Duodenal mucosa (tissue), 2 donors: ENCODE data around the gene NFIC.
A peak's percentile ranks its signal among the peaks of the same experiment; 100 is the strongest.
"Not testable (repeated sequence)": the region's sequence is repeated elsewhere in the genome, so short reads cannot be mapped to it uniquely, and the experiment has no call there.

ENCODE experiments used
- H3K27ac ChIP-seq: one replicate; pipeline ENCODE4 v1.7.0; 2013; ENCODE audit warnings: low read depth, low read length
- H3K27me3 ChIP-seq, 2 donors: one replicate each; pipeline ENCODE4 v1.7.0; 2013; ENCODE audit warnings: low read length in 2 of 2, control low read depth in 1 of 2; ENCODE audit not compliant: insufficient read depth in 2 of 2, control insufficient read depth in 1 of 2
- H3K36me3 ChIP-seq, 2 donors: one replicate each; pipeline ENCODE4 v1.7.0; 2013; ENCODE audit warnings: low read length in 2 of 2, control low read depth in 1 of 2; ENCODE audit not compliant: insufficient read depth in 2 of 2, control insufficient read depth in 1 of 2
- H3K4me1 ChIP-seq, 2 donors: one replicate each; pipeline ENCODE4 v1.7.0; 2013; ENCODE audit warnings: low read length in 2 of 2, control low read depth in 1 of 2; ENCODE audit not compliant: insufficient read depth in 2 of 2, control insufficient read depth in 1 of 2
- H3K4me3 ChIP-seq, 2 donors: one replicate each; pipeline ENCODE4 v1.7.0; 2013; ENCODE audit warnings: low read length in 2 of 2, low read depth in 1 of 2
- H3K9ac ChIP-seq, 2 donors: one replicate each; pipeline ENCODE4 v1.7.0; 2013; ENCODE audit warnings: low read length in 2 of 2, low read depth in 1 of 2
- H3K9me3 ChIP-seq, 2 donors: one replicate each; pipeline ENCODE4 v1.7.0; 2013; ENCODE audit warnings: low read length in 2 of 2, control low read depth in 1 of 2; ENCODE audit not compliant: control insufficient read depth in 1 of 2

Gene NFIC

GRCh38 chr19:3346677-3347353 lies 19.6 kb upstream of the NFIC start:
- peak overlapping the region; percentile 18 to 25 for H3K9ac ChIP-seq
- peaks cover 4 to 6% of the 10 kb centered on the region in 2 donors for H3K4me1 ChIP-seq
- no peaks in the 10 kb centered on the region for H3K36me3 ChIP-seq
- no peak overlapping the region for H3K4me3 ChIP-seq
- H3K27ac ChIP-seq, result peak overlapping the region; percentile 42
- H3K9me3 ChIP-seq, result no peaks in the 10 kb centered on the region
- no peaks in the 10 kb centered on the region for H3K27me3 ChIP-seq

- Histone ChIP-seq H3K4me1 (peaks cover 4 to 6% of the 10 kb centered on the region in 2 donors), H3K27me3 (no peaks in the 10 kb centered on the region), H3K36me3 (no peaks in the 10 kb centered on the region), H3K9me3 (no peaks in the 10 kb centered on the region), H3K9ac (no peak overlapping the region), H3K4me3 (no peak overlapping the region), H3K27ac (no peak overlapping the region)
These were observed 18.3 kb upstream of the NFIC start for GRCh38 chr19:3348042-3348441.

GRCh38 chr19:3348469-3348868 lies 17.9 kb upstream of the NFIC start:
- H3K36me3 ChIP-seq, H3K4me3 ChIP-seq, H3K4me1 ChIP-seq, H3K27me3 ChIP-seq, H3K9ac ChIP-seq, H3K27ac ChIP-seq, H3K9me3 ChIP-seq: not testable (repeated sequence)

GRCh38 chr19:3350014-3350663 lies 16.2 kb upstream of the NFIC start:
- H3K27ac ChIP-seq, result no peak overlapping the region
- H3K9ac ChIP-seq, result no peak overlapping the region
- peaks cover 0 to 6% of the 10 kb centered on the region in 2 donors for H3K4me1 ChIP-seq
- H3K27me3 ChIP-seq, result no peaks in the 10 kb centered on the region
- H3K36me3 ChIP-seq, result no peaks in the 10 kb centered on the region
- H3K4me3 ChIP-seq, result no peak overlapping the region
- H3K9me3 ChIP-seq, result no peaks in the 10 kb centered on the region

- Histone ChIP-seq H3K27ac (no peak overlapping the region), H3K36me3 (no peaks in the 10 kb centered on the region), H3K4me1 (peaks cover 0 to 4% of the 10 kb centered on the region in 2 donors), H3K9ac (no peak overlapping the region), H3K4me3 (no peak overlapping the region), H3K9me3 (no peaks in the 10 kb centered on the region), H3K27me3 (no peaks in the 10 kb centered on the region)
These were observed 14.5 kb upstream of the NFIC start for GRCh38 chr19:3351702-3352447.

- H3K27ac ChIP-seq, result no peak overlapping the region
- H3K9me3 ChIP-seq, result no peaks in the 10 kb centered on the region
- no peak overlapping the region for H3K9ac ChIP-seq
- no peaks in the 10 kb centered on the region for H3K27me3 ChIP-seq
- no peak overlapping the region for H3K4me3 ChIP-seq
- peaks cover 0 to 9% of the 10 kb centered on the region in 2 donors for H3K4me1 ChIP-seq
- H3K36me3 ChIP-seq, result no peaks in the 10 kb centered on the region
These were observed 12.9 kb upstream of the NFIC start for GRCh38 chr19:3353493-3353892.

- Histone ChIP-seq H3K9ac (no peak overlapping the region), H3K27ac (no peak overlapping the region), H3K27me3 (no peaks in the 10 kb centered on the region)
These were observed 9.6 kb upstream of the NFIC start for GRCh38 chr19:3356805-3357204.

GRCh38 chr19:3357271-3357991 lies 9.0 kb upstream of the NFIC start:
- Histone ChIP-seq H3K27me3 (no peaks in the 10 kb centered on the region), H3K36me3 (no peaks in the 10 kb centered on the region), H3K9me3 (no peaks in the 10 kb centered on the region), H3K9ac (no peak overlapping the region), H3K4me1 (peaks cover 10 to 28% of the 10 kb centered on the region in 2 donors), H3K27ac (no peak overlapping the region), H3K4me3 (no peak overlapping the region)

More at GRCh38 chr19:3356805-3357204, 9.6 kb upstream of the NFIC start:
- no peak overlapping the region for H3K4me3 ChIP-seq
- H3K4me1 ChIP-seq, result peaks cover 5 to 24% of the 10 kb centered on the region in 2 donors
- H3K9me3 ChIP-seq, result no peaks in the 10 kb centered on the region
- H3K36me3 ChIP-seq, result no peaks in the 10 kb centered on the region

- Histone ChIP-seq H3K4me1 (peaks cover 10 to 28% of the 10 kb centered on the region in 2 donors), H3K36me3 (no peaks in the 10 kb centered on the region), H3K9me3 (no peaks in the 10 kb centered on the region), H3K27me3 (no peaks in the 10 kb centered on the region), H3K9ac (peak overlapping the region in 1 of 2 donors; percentile 46), H3K27ac (no peak overlapping the region), H3K4me3 (peak overlapping the region; percentile 72 to 81)
These were observed 8.2 kb upstream of the NFIC start for GRCh38 chr19:3357992-3358688.
